HG03439 (cell line): Measurements from ENCODE around the gene ANAPC2.

Experiments
- ATAC-seq: cut with Tn5 transposase; IDR thresholded peaks from one replicate; pipeline ENCODE4 v1.9.1; 2021; ENCODE audit warnings: mild to moderate bottlenecking, moderate library complexity; ENCODE audit not compliant: unreplicated experiment

Gene ANAPC2

DNA sequence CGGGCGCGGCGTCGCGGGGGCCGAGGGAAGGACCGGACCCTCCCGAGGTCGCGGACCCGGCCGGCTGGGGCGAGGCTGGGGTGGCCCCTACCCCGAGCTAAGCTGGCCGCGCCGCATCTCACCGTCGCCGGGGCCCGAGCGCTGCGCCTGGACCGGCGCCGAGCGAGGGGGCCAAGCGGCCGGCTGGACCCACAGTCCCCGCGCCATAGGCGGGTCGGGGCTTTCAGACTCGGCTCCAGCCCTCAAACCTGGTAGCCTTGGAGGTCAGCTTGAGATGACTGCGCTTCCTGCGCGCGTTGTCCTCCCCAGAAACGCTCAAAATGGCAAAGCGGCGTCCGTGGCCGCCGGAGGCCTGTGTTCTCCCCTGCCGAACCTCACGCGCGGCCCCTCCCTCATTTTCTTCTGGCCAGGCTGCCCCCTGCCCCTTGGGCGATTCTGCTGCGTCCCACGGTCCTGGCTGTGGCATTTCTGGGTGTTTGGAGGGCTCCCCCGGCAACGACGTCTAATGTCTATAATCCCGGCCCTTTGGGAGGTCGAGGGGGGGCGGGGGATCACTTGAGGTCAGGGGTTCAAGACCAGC, 58.1 kb downstream of the ANAPC2 start:
- peak; percentile 18 for ATAC-seq

DNA sequence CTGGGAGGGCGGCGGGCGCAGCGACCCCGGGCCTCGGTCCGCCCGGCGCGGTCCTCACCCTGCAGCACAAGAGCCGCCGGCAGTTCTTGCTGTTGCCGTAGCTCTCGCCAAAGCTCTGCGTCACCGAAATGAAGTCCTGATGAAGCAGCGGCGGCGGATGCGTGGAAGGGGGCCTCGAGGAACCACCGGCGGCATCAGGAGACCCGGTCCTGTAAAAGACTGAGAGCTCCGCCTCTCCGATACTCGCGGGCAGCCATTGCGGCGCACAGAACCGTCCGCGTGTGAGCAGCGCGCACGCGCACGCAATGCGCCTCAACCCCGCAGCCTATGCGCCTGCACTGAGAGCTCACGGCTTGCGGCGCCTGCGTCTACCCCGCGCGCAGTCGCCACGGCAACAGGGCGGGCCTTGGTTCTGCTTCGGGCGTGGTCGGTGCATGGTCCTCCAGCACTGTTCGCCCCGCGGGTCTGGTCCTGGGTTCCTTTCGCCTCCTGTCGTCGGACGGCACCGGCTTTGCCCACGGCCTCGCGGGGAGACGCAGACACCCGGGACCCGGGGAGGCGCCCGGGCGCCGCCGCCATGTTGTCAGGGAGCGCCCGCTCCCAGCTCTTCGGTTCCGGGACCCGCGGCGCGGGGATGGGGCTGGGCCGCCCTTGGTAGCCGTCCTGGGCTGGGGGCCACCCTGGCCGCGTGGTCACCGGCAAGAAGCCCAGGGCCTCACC, 58.7 kb downstream of the ANAPC2 start:
- ATAC-seq, result peak; percentile 72

DNA sequence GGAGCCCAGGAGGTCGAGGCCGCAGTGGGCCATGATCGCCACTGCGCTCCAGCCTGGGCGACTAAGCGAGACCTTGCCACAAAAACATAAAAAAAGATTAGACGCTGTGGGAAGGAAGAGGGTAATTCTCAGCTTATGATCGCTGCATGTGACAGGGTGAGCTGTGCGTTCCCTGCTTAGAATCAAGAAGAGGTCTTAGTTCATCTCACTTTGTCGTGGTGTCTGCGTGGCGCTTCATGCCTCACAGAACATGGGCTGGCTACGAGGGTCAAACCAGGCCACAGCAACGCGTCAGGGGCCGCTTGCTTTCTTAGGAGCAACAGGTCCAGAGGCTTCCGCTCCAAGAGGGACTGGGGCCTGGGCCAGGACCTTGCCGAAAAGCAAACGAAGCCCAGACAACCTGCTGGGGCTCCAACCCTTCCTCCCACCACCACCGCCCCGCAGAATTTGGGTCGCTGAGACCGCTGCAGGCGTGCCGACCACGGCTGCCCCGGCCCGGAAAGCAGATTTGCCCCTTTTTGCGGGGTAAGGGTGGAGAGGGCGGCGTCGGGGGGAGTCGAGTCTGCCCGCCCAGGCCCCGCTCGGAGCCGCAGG, 59.4 kb downstream of the ANAPC2 start:
- ATAC-seq, result peak; percentile 16

DNA sequence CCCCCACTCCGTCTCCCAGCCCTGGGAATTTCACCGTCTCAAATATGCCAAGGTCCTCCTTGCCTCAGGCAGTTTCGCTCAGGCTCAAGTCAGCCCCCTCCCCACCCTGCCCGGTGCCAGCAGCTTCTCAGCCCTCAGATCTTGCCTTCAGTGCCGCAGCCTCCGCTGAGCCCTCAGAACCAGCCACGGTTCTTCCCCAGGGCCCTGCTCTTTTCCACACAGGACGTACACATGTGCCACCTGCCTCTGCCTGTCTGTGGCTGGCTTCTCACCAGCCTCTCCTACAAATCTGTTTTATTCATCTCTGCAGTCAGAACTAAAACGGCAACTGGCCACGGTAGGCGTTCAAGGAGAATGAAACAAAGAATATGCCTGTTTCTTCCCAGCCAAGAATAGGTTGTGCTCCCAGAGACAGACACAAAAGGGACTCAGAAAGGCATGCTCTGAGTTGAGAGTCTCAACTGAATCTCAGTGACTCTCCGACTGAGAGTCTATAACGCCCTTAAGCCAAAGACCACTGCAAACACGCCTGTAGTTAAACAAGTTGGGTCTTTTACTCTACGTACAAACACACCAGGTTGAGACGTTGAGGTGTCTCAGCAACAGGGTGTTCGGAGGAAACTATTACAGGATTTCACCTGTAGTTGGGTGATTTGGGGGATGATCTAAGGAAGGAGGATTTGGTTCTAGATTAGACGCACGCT, 60.0 kb downstream of the ANAPC2 start:
- ATAC-seq, result no peak

DNA sequence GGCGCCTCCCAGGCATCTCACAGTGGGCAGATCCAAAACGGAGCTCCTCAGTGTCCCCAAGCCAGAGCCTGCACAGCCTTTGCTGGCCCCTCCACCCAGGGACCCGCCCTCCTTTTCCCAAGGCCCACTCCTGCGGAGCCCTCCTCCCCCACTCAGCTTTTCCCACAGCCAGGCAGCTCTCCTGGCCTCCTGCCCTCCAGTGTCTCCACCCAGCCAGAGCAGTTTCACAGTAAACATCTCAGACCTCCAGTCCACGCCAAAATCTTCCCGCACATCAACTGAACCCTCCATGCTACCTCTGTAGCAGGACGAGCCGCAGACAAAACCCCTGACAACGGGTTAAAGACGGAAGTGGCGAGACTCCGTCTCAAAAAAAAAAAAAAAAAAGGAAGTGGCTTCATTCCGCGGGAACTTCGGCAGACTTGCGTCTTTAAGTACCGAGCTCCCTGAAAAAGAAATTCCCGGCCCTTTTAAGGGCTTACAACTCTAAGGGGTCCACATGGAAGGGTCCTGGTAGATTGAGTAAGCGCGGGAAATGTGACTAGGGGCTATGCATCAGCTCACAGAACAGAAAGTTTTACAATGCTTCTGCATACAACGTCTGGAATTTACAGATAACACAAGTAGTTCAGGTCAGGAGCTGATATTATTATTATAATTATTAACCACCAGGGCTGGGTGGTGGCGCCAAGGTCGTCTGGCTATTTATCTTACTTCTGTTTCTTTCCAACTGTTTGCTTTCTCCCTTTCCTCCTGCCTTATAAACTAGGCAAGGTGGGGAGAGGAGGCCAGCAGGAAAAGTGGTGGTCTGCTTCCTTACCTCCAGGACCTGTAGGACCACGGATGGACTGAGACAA, 60.8 kb downstream of the ANAPC2 start:
- no peak for ATAC-seq

DNA sequence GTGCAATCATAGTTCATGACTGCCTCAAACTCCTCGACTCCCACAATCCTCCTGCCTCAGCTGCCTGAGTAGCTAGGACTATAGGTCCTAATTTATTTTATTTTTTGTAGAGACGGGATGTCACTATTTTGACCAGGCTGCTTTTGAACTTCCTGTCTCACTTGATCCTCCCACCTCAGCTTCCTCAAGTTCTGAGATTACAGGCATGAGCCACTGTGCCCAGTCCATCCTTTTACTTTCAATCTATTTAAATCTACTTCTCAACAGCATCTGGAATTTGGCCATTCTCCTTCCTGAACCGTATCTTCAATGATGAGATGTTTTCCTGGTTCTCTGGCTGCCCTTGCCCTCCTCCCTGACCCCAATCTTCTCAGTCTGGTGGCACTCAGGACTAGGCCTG, 61.6 kb downstream of the ANAPC2 start:
- ATAC-seq, result no peak
